ENCODE data around the gene CPLANE1.
"Not testable (repeated sequence)": the region's sequence is repeated elsewhere in the genome, so short reads cannot be mapped to it uniquely, and the experiment has no call there.

The CPLANE1 gene

GRCh38 chr5:37248970-37249814, at the start of gene CPLANE1:
CPLANE1 (minus strand) TSS chr5:37249376; CDS start chr5:37247698, 1,678 bp downstream.
- DNase-seq (ENCODE audit: low read depth in 2 of 2) = peak; percentile 14 to 37

- not testable (repeated sequence) for DNase-seq (ENCODE audit: low read depth in 2 of 2)
Observed at GRCh38 chr5:37296313-37296712, 47.1 kb upstream of the CPLANE1 start.

GRCh38 chr5:37283214-37283820, 34.1 kb upstream of the CPLANE1 start:
- DNase-seq (ENCODE audit: low read depth in 2 of 2) = no peak

GRCh38 chr5:37275511-37275910, 26.3 kb upstream of the CPLANE1 start:
- no peak for DNase-seq (ENCODE audit: low read depth in 2 of 2)

- DNase-seq (ENCODE audit: low read depth in 2 of 2) = no peak
Observed at GRCh38 chr5:37272511-37272910, 23.3 kb upstream of the CPLANE1 start.

DNA sequence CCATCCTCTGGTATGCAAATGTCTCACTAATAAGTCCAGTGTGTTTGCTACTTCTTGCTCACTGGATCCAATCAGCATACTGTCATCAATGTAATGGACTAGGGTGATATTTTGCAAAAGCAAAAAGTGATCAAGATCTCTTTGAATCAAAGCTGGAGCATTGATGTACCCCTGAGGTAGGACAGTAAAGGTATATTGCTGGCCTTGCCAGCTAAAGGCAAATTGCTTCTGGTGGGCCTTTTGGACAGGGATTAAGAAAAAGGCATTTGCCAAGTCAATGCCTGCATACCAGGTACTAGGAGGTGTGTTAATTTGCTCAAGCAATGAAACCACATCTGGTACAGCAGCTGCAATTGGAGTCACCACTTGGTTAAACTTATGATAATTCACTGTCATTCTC, 18.9 kb upstream of the CPLANE1 start:
- not testable (repeated sequence) for DNase-seq (ENCODE audit: low read depth in 2 of 2)

DNA sequence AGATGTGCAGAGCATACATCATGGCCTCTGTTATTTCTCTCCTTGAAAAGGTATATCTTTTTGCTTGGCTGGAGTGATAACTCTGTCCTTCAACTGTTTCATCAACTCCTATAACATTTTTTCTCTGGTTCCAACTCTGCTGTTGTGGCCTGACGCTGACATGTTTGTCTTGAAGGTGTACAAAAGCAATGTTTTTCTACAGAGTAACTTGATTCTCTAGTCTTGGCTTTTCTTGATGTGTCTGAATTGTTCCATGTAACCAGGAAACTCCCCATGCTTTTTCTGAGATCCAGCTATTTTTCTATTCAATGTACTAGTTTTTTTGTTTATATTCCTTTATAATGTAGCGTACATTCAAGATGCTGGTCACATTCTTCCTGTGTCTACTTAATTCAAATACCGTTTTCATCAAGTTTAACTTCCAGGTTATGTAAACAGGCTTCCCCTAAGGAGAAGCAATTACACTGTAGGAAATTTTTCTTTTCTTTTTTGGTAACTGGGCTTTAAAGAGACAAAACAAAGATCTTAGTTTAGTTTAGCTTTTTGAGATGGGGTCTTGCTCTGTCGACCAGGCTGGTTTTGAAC, 6.7 kb upstream of the CPLANE1 start:
- no peak for DNase-seq (ENCODE audit: low read depth in 2 of 2)

DNA sequence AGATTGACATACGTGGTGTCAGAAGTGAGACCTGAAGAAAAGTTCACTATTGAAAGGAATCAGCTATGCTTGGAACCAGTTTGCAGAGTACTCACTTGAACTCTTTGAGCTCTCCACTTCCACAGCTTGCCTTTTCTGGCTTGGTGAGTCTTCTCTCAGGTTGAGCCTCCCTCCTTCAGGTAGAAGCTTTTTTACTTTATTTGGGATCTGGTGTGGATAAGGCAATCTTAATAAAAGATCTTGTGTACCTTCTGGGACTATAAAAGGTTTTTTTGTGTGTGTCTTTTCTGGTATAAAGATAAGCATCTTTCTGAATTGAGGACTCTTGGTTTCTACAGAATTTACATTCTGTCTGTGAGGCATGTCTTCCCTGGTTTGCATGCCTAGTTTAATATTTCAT, 5.4 kb upstream of the CPLANE1 start:
- no peak for DNase-seq (ENCODE audit: low read depth in 2 of 2)

DNA sequence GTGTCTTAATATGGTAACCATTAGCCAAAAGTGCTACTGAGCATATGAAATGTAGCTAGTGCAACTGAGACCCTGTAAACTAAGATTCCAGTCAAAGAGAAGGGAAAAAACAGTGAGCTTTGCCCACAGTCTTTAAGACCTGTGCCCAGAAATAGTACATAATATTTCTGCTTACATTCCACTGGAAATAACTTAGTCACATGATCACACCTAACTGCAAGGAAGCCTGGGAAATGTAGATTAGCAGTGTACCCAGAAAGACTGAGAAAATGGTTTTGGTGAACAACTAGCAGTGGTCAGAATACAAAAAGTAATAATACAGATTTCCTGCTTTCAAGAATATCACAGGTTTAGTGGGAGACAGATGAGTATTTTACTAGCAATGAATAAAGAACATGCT, 2.5 kb upstream of the CPLANE1 start:
- DNase-seq (ENCODE audit: low read depth in 2 of 2) = no peak

GRCh38 chr5:37249815-37250164, 614 bp upstream of the CPLANE1 start:
- no peak for DNase-seq (ENCODE audit: low read depth in 2 of 2)

DNA sequence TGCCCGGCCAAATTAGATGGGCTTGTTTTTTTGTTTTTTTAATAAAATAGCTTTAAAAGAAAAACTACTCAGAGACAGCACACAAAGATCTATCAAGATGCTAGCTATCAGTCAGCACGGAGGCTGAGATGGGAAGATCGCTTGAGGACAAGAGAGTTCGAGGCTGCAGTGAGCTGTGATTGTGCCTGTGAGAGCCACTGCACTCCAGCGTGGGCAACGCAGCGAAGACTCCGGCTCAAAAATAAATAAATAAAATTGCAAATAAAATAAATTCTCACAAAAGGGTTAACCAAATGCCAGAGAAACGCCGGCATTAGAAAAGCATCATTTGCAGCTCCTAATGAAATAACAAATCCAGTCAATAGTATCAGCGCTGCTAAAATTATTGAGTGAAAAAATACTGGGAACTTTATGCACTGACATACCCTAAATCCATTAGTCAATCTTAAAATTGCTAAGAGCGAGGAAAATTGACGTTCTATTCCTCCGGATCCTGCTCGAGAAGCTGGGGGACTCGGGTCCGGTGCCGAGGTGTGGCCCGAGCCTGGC, 681 bp downstream of the CPLANE1 start:
- no peak for DNase-seq (ENCODE audit: low read depth in 2 of 2)

DNA sequence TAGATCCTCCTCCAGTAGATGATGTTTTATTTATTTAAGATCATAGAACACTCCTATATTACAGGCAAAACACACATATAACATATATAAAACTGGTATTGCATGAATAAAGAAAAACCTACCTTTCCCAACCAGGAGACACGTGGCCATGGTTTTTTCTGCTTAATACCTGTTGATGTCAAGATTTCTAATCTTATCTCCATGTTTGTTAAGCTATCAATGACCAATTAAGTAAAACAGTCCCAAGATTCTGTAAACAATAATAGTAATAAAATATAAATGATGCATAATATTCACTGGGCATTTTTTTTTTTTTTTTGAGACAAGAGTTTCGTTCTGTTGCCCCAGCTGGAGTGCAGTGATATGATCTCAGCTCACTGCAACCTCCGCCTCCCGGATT, 1.7 kb downstream of the CPLANE1 start:
- no peak for DNase-seq (ENCODE audit: low read depth in 2 of 2)

GRCh38 chr5:37247036-37247435, 2.1 kb downstream of the CPLANE1 start:
- no peak for DNase-seq (ENCODE audit: low read depth in 2 of 2)

DNA sequence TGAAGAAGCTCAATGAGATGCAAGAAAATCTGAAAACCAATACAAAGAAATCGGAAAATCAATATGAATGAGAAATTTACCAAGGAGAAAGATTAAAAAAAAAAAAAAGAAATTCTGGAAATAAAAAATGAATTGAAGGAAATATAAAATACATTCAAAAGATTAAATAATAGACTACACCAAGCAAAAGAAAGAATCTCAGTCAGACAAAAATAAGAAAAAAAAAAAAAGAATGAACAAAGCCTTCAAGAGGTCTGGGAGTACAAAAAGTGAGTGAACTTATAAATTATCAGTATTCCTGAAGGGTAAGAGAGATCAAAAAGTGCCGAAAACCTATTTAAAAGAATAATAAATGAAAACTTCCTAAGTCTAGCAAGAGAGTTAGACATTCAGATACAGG, 14.9 kb downstream of the CPLANE1 start:
- DNase-seq (ENCODE audit: low read depth in 2 of 2) = no peak

DNA sequence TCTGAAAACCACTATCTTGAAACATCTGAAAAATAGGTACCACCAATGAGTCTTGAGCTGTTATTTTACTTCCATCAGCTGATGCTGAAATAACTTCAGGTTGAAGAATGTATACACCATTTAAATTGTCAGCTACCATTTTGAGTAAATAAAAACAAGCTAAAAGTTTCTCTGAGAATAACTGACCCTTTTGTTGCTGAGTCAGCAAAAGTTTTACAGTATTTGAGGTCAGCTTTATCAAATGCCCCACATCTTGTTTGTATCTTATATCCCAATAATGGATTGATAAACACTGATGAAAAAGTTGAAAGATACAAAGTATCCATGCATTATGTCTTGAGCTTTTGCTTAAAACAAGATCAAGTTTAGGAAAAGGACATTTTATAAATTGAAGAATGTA, 22.8 kb downstream of the CPLANE1 start:
- DNase-seq (ENCODE audit: low read depth in 2 of 2) = no peak

GRCh38 chr5:37222181-37222580, 27.0 kb downstream of the CPLANE1 start:
- no peak for DNase-seq (ENCODE audit: low read depth in 2 of 2)

DNA sequence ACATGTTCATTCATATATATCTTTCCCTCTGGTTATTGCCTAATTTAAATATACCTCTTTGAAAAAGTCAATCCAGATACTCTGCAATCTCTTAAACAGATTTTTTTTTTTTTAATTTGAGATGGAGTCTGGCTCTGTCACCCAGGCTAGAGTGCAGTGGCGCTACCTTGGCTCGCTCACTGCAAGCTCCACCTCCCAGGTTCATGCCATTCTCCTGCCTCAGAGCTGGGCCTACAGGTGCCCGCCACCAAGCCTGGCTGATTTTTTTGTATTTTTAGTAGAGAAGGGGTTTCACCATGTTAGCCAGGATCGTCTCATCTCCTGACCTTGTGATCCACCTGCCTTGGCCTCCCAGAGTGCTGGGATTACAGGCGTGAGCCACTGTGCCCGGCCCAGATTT, 28.8 kb downstream of the CPLANE1 start:
- DNase-seq (ENCODE audit: low read depth in 2 of 2) = not testable (repeated sequence)

- DNase-seq (ENCODE audit: low read depth in 2 of 2) = not testable (repeated sequence)
Observed at GRCh38 chr5:37219384-37219783, 29.8 kb downstream of the CPLANE1 start.

GRCh38 chr5:37217976-37218375, 31.2 kb downstream of the CPLANE1 start:
- no peak for DNase-seq (ENCODE audit: low read depth in 2 of 2)

DNA sequence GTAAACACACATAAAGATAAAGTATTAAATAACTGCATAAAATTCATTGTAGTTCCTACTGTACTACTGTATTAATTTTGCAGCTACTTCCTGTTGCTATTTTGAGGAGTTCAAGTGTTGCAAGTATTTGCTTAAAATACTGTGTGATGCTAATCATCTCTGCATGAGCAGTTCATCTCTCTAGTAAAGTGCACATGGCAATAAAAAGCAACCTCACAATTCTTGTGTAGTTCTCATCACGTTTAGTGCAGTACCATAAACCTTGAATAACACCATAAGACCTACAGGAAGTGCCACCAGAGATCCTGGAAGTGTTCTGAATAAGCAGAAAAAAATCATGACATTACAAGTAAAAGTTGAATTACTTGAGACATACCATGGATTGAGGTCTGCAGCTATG, 34.6 kb downstream of the CPLANE1 start:
- no peak for DNase-seq (ENCODE audit: low read depth in 2 of 2)

GRCh38 chr5:37212096-37212495, 37.1 kb downstream of the CPLANE1 start:
- DNase-seq (ENCODE audit: low read depth in 2 of 2) = no peak

GRCh38 chr5:37211661-37212060, 37.5 kb downstream of the CPLANE1 start:
- no peak for DNase-seq (ENCODE audit: low read depth in 2 of 2)

All from stimulated activated CD8-positive, alpha-beta memory T cell treated with anti-CD3 and anti-CD28 coated beads, Interleukin-2, amount 100 ng/mL, for 1 hour (primary cell).